ENCODE measurements around the gene ARHGEF28.

DNA sequence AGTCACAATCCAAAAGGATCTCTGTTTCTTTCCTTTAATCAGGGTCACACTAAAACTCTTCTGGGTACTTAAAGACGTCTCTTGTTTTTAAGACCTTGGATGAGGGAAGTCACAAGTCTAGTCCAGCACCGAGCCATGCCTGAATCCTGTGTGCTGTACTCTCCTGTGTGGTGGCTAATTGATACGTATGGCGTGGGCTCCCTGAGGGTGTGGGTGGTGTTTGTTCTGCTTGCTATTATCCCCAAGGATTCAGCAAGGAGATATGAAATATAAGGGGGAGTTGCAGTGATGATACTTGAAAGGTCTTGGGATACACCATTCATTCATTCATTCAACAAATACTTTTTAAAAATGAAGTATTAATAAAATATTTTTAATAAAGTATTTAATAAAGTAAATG, 128.3 kb downstream of the ARHGEF28 start:
- TF ChIP-seq, protein P1, sequence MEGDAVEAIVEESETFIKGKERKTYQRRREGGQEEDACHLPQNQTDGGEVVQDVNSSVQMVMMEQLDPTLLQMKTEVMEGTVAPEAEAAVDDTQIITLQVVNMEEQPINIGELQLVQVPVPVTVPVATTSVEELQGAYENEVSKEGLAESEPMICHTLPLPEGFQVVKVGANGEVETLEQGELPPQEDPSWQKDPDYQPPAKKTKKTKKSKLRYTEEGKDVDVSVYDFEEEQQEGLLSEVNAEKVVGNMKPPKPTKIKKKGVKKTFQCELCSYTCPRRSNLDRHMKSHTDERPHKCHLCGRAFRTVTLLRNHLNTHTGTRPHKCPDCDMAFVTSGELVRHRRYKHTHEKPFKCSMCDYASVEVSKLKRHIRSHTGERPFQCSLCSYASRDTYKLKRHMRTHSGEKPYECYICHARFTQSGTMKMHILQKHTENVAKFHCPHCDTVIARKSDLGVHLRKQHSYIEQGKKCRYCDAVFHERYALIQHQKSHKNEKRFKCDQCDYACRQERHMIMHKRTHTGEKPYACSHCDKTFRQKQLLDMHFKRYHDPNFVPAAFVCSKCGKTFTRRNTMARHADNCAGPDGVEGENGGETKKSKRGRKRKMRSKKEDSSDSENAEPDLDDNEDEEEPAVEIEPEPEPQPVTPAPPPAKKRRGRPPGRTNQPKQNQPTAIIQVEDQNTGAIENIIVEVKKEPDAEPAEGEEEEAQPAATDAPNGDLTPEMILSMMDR (IDR thresholded peaks at IDR 0.05; ENCODE audit: low read depth, low read length, poor library complexity, severe bottlenecking): no peak
- no peak for TF ChIP-seq EZH2phosphoT487 (IDR thresholded peaks at IDR 0.05; ENCODE audit: borderline replicate concordance, low read length)

All from DOHH2 (cell line).